ENCODE measurements around the gene STYXL1.

The STYXL1 gene

GRCh38 chr7:75984130-75985008, 63.4 kb downstream of the STYXL1 start:
- Histone ChIP-seq H3K9me3 (ENCODE audit: control insufficient read depth, insufficient read depth, low read length) (no peaks in the 10 kb centered on the region), H3K27me3 (ENCODE audit: control insufficient read depth, insufficient read depth, low read length) (no peaks in the 10 kb centered on the region), H3K4me1 (ENCODE audit: control insufficient read depth, insufficient read depth, low read length) (peaks cover 4% of the 10 kb centered on the region; the same call in 1 of the 2 replicates), H3K27ac (ENCODE audit: low read depth, low read length) (no peak overlapping the region), H3K9ac (ENCODE audit: low read depth, low read length) (no peak overlapping the region), H3K36me3 (ENCODE audit: control insufficient read depth, insufficient read depth, low read length) (peaks cover 77% of the 10 kb centered on the region), H3K4me3 (ENCODE audit: low read depth, low read length) (no peak overlapping the region)

- H3K4me3 ChIP-seq (ENCODE audit: low read depth, low read length) = no peak overlapping the region
- peaks cover 80% of the 10 kb centered on the region for H3K36me3 ChIP-seq (ENCODE audit: control insufficient read depth, insufficient read depth, low read length)
- no peak overlapping the region for H3K9ac ChIP-seq (ENCODE audit: low read depth, low read length)
- H3K27ac ChIP-seq (ENCODE audit: low read depth, low read length) = no peak overlapping the region
- H3K4me1 ChIP-seq (ENCODE audit: control insufficient read depth, insufficient read depth, low read length) = no peaks in the 10 kb centered on the region
- H3K9me3 ChIP-seq (ENCODE audit: control insufficient read depth, insufficient read depth, low read length) = no peaks in the 10 kb centered on the region
- H3K27me3 ChIP-seq (ENCODE audit: control insufficient read depth, insufficient read depth, low read length) = no peaks in the 10 kb centered on the region
Measured at GRCh38 chr7:75983471-75984129, 64.2 kb downstream of the STYXL1 start.

GRCh38 chr7:75982306-75983064, 65.3 kb downstream of the STYXL1 start:
- Histone ChIP-seq H3K4me3 (ENCODE audit: low read depth, low read length) (no peak overlapping the region), H3K9me3 (ENCODE audit: control insufficient read depth, insufficient read depth, low read length) (no peaks in the 10 kb centered on the region), H3K4me1 (ENCODE audit: control insufficient read depth, insufficient read depth, low read length) (no peaks in the 10 kb centered on the region), H3K27me3 (ENCODE audit: control insufficient read depth, insufficient read depth, low read length) (no peaks in the 10 kb centered on the region), H3K36me3 (ENCODE audit: control insufficient read depth, insufficient read depth, low read length) (peaks cover 87% of the 10 kb centered on the region), H3K9ac (ENCODE audit: low read depth, low read length) (no peak overlapping the region), H3K27ac (ENCODE audit: low read depth, low read length) (no peak overlapping the region)

- no peaks in the 10 kb centered on the region for H3K4me1 ChIP-seq (ENCODE audit: control insufficient read depth, insufficient read depth, low read length)
- H3K9ac ChIP-seq (ENCODE audit: low read depth, low read length) = no peak overlapping the region
- no peak overlapping the region for H3K27ac ChIP-seq (ENCODE audit: low read depth, low read length)
- H3K9me3 ChIP-seq (ENCODE audit: control insufficient read depth, insufficient read depth, low read length) = no peaks in the 10 kb centered on the region
- no peak overlapping the region for H3K4me3 ChIP-seq (ENCODE audit: low read depth, low read length)
- peaks cover 81% of the 10 kb centered on the region for H3K36me3 ChIP-seq (ENCODE audit: control insufficient read depth, insufficient read depth, low read length)
- H3K27me3 ChIP-seq (ENCODE audit: control insufficient read depth, insufficient read depth, low read length) = no peaks in the 10 kb centered on the region
Measured at GRCh38 chr7:75981453-75982305, 66.1 kb downstream of the STYXL1 start.

GRCh38 chr7:75981203-75981452, 66.7 kb downstream of the STYXL1 start:
- H3K9me3 ChIP-seq (ENCODE audit: control insufficient read depth, insufficient read depth, low read length) = no peaks in the 10 kb centered on the region
- no peaks in the 10 kb centered on the region for H3K27me3 ChIP-seq (ENCODE audit: control insufficient read depth, insufficient read depth, low read length)
- peaks cover 76% of the 10 kb centered on the region for H3K36me3 ChIP-seq (ENCODE audit: control insufficient read depth, insufficient read depth, low read length)
- H3K4me1 ChIP-seq (ENCODE audit: control insufficient read depth, insufficient read depth, low read length) = no peaks in the 10 kb centered on the region
- H3K4me3 ChIP-seq (ENCODE audit: low read depth, low read length) = no peak overlapping the region
- H3K27ac ChIP-seq (ENCODE audit: low read depth, low read length) = no peak overlapping the region
- H3K9ac ChIP-seq (ENCODE audit: low read depth, low read length) = no peak overlapping the region

GRCh38 chr7:75980430-75981202, 67.2 kb downstream of the STYXL1 start:
- Histone ChIP-seq H3K27me3 (ENCODE audit: control insufficient read depth, insufficient read depth, low read length) (no peaks in the 10 kb centered on the region), H3K4me3 (ENCODE audit: low read depth, low read length) (no peak overlapping the region), H3K9ac (ENCODE audit: low read depth, low read length) (no peak overlapping the region), H3K9me3 (ENCODE audit: control insufficient read depth, insufficient read depth, low read length) (no peaks in the 10 kb centered on the region), H3K36me3 (ENCODE audit: control insufficient read depth, insufficient read depth, low read length) (peaks cover 70% of the 10 kb centered on the region), H3K4me1 (ENCODE audit: control insufficient read depth, insufficient read depth, low read length) (no peaks in the 10 kb centered on the region), H3K27ac (ENCODE audit: low read depth, low read length) (no peak overlapping the region)

- no peaks in the 10 kb centered on the region for H3K9me3 ChIP-seq (ENCODE audit: control insufficient read depth, insufficient read depth, low read length)
- H3K27ac ChIP-seq (ENCODE audit: low read depth, low read length) = no peak overlapping the region
- peaks cover 66% of the 10 kb centered on the region for H3K36me3 ChIP-seq (ENCODE audit: control insufficient read depth, insufficient read depth, low read length)
- H3K4me1 ChIP-seq (ENCODE audit: control insufficient read depth, insufficient read depth, low read length) = no peaks in the 10 kb centered on the region
- no peaks in the 10 kb centered on the region for H3K27me3 ChIP-seq (ENCODE audit: control insufficient read depth, insufficient read depth, low read length)
- no peak overlapping the region for H3K9ac ChIP-seq (ENCODE audit: low read depth, low read length)
- no peak overlapping the region for H3K4me3 ChIP-seq (ENCODE audit: low read depth, low read length)
Measured at GRCh38 chr7:75979759-75980429, 67.9 kb downstream of the STYXL1 start.

GRCh38 chr7:75977743-75978142, 70.1 kb downstream of the STYXL1 start:
- no peak overlapping the region for H3K27ac ChIP-seq (ENCODE audit: low read depth, low read length)
- no peaks in the 10 kb centered on the region for H3K9me3 ChIP-seq (ENCODE audit: control insufficient read depth, insufficient read depth, low read length)
- no peaks in the 10 kb centered on the region for H3K4me1 ChIP-seq (ENCODE audit: control insufficient read depth, insufficient read depth, low read length)
- H3K4me3 ChIP-seq (ENCODE audit: low read depth, low read length) = no peak overlapping the region
- H3K9ac ChIP-seq (ENCODE audit: low read depth, low read length) = no peak overlapping the region
- H3K36me3 ChIP-seq (ENCODE audit: control insufficient read depth, insufficient read depth, low read length) = peaks cover 63% of the 10 kb centered on the region
- no peaks in the 10 kb centered on the region for H3K27me3 ChIP-seq (ENCODE audit: control insufficient read depth, insufficient read depth, low read length)

- Histone ChIP-seq H3K9me3 (ENCODE audit: control insufficient read depth, insufficient read depth, low read length) (no peaks in the 10 kb centered on the region), H3K27ac (ENCODE audit: low read depth, low read length) (no peak overlapping the region), H3K36me3 (ENCODE audit: control insufficient read depth, insufficient read depth, low read length) (peaks cover 37% of the 10 kb centered on the region), H3K4me1 (ENCODE audit: control insufficient read depth, insufficient read depth, low read length) (no peaks in the 10 kb centered on the region), H3K27me3 (ENCODE audit: control insufficient read depth, insufficient read depth, low read length) (no peaks in the 10 kb centered on the region), H3K9ac (ENCODE audit: low read depth, low read length) (no peak overlapping the region), H3K4me3 (ENCODE audit: low read depth, low read length) (no peak overlapping the region)
Measured at GRCh38 chr7:75971961-75972763, 75.6 kb downstream of the STYXL1 start.

All from HUES48 (cell line).